Heart left ventricle (tissue), 13 donors: Measurements from ENCODE around the gene CHD5.

Experiments used
- CTCF ChIP-seq, 12 donors: fragments of 200-600 bp; sonication (generic) in 4 of 12; IDR thresholded peaks; one replicate each; pipeline versions ENCODE4 v1.5.0 to v1.8.0; 2018 to 2022; ENCODE audit warnings: antibody characterized with exemption in 12 of 12, mild to moderate bottlenecking in 5 of 12
- POLR2A ChIP-seq, 2 donors: fragments of 450-650 bp; IDR thresholded peaks; one replicate each; pipeline ENCODE4 v1.6.1; 2017; ENCODE audit warnings: antibody characterized with exemption in 2 of 2, mild to moderate bottlenecking in 2 of 2, moderate library complexity in 2 of 2
- donor health status: ischemic (EF 13 %, LVEDD 7.1; RV severe dilation, severe dysfunction).
- donor health status: DM: no; HTN: yes; CAD: no.
- donor health status: DM: no; HTN: no; CAD: no.
- donor health status: ischemic (EF 25% LVEDD 6.9; RV normal size, moderate dysfunction).
- donor health status: ischemic (EF 25% LVEDD 5.7; RV mildly dilated, moderate dysfunction).
- donor health status: ischemic (EF 35%, LVEDD 5.7; RV mildly dilated, moderate dysfunction).
- donor health status: nonischemic (EF 11% LVEDD 7.7; RV severe dilation, severe dysfunction).
- donor health status: DM: yes; HTN: yes; CAD: no.
- donor health status: PGD.
- donor health status: ischemic (EF 29% LVEDD 5.4; RV normal size, mild dysfunction).
- donor health status: nonischemic (EF 23%, LVEDD 6.1; RV moderate dilation, normal function).

DNA sequence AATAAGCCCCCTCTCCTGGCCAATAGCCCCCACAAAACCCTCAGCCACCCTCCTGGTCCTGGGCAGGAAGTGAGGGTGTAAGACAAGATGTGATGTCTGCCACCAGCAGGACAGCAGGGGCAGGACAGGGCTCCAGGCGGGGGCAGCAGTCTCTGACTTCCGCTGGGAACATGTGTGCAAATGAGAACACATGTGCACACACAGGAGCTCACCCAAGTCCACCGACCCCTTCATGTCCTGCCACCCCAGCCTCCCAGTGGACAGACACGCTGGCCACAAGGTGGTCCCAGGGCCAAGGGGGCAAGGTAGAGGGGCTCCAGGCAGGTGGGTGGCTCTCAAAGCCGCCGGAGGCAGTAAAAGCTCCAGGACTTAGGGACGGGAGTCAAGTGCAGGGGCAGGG, 74.4 kb downstream of the CHD5 start:
- TF ChIP-seq CTCF (IDR thresholded peaks at IDR 0.05) (no peak), POLR2A (IDR thresholded peaks at IDR 0.05) (no peak)
